ENCODE data around the gene PAK5. TPM values are rescaled to one million over a fixed set of nuclear protein-coding genes. Genes with fewer than 3 reads are reported as not detected.

PAK5 gene
- total and polyA plus RNA-seq, 2 experiments from 2014 or later, result 0.57 to 1.1 TPM

DNA sequence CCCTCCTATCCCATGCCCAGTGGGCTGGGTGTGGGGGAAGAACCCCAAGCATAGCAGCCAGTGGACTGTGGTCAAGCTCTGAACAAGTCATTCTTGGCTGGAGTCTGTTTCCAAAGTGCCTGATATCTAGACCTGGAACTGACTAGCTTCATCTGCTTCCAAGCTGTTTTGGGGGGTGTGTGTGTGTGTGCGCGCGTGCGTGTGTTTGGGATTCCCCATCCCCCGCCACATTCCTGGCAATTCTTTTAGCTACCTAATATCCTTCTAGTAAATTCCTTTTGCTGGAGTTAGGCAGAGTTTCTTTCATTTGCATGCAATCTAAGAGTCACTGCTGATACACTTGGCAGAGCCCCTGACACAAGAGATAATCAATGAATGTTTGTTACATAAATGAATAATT is 7.8 kb downstream of the PAK5 start (continued):
- TF ChIP-seq, protein P1, sequence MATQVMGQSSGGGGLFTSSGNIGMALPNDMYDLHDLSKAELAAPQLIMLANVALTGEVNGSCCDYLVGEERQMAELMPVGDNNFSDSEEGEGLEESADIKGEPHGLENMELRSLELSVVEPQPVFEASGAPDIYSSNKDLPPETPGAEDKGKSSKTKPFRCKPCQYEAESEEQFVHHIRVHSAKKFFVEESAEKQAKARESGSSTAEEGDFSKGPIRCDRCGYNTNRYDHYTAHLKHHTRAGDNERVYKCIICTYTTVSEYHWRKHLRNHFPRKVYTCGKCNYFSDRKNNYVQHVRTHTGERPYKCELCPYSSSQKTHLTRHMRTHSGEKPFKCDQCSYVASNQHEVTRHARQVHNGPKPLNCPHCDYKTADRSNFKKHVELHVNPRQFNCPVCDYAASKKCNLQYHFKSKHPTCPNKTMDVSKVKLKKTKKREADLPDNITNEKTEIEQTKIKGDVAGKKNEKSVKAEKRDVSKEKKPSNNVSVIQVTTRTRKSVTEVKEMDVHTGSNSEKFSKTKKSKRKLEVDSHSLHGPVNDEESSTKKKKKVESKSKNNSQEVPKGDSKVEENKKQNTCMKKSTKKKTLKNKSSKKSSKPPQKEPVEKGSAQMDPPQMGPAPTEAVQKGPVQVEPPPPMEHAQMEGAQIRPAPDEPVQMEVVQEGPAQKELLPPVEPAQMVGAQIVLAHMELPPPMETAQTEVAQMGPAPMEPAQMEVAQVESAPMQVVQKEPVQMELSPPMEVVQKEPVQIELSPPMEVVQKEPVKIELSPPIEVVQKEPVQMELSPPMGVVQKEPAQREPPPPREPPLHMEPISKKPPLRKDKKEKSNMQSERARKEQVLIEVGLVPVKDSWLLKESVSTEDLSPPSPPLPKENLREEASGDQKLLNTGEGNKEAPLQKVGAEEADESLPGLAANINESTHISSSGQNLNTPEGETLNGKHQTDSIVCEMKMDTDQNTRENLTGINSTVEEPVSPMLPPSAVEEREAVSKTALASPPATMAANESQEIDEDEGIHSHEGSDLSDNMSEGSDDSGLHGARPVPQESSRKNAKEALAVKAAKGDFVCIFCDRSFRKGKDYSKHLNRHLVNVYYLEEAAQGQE (IDR thresholded peaks at IDR 0.05; ENCODE audit: unreplicated experiment), result no peak
- TF ChIP-seq ZNF114 (CRISPR knock-in tag; IDR thresholded peaks at IDR 0.05) (no peak), EZH2phosphoT487 (IDR thresholded peaks at IDR 0.05; ENCODE audit: unreplicated experiment) (no peak), POLR2AphosphoS5 (IDR thresholded peaks at IDR 0.05; ENCODE audit: low read depth) (no peak), JUNB (IDR thresholded peaks at IDR 0.05; ENCODE audit: unreplicated experiment) (no peak), ZNF331 (CRISPR knock-in tag; IDR thresholded peaks at IDR 0.05; ENCODE audit: low read depth) (no peak)
- TF ChIP-seq, protein P2, sequence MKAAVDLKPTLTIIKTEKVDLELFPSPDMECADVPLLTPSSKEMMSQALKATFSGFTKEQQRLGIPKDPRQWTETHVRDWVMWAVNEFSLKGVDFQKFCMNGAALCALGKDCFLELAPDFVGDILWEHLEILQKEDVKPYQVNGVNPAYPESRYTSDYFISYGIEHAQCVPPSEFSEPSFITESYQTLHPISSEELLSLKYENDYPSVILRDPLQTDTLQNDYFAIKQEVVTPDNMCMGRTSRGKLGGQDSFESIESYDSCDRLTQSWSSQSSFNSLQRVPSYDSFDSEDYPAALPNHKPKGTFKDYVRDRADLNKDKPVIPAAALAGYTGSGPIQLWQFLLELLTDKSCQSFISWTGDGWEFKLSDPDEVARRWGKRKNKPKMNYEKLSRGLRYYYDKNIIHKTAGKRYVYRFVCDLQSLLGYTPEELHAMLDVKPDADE (IDR thresholded peaks at IDR 0.05), result no peak

DNA sequence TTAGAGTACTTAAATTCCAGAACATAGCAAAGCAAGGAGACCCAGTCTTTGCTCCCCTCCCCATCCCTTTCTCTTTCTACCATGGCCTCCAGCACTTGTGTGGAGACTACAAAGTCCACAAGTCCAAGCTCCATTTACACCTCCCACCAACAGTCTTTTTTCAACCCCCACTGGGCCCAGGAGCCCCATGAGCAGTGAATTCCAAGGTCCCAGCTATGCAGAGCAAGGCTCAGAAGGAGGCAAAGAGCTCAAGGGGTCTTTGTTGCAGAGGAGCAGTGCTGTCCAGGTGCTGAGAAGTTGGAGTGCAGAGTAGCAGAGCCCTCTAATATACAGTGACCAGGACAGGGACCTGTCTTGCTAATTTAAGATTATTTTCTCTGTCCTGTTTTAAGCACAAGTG is 9.0 kb downstream of the PAK5 start:
- H3K36me3 ChIP-seq (ENCODE audit: insufficient read depth), result no peaks in the 10 kb centered on the region
- TF ChIP-seq ZNF462 (CRISPR knock-in tag; IDR thresholded peaks at IDR 0.05), result peak; percentile 91
- TF ChIP-seq CREB1 (CRISPR knock-in tag; IDR thresholded peaks at IDR 0.05; ENCODE audit: low read depth), result peak; percentile 34; the same call in 1 of the 2 replicates
- no peak for TF ChIP-seq JUNB (IDR thresholded peaks at IDR 0.05; ENCODE audit: unreplicated experiment)
- no peak for TF ChIP-seq EZH2 (IDR thresholded peaks at IDR 0.05; ENCODE audit: low read depth, unreplicated experiment)
- TF ChIP-seq, protein P1 (IDR thresholded peaks at IDR 0.05; ENCODE audit: unreplicated experiment), result peak; percentile 58
- ATAC-seq (peak; percentile 99), DNase-seq (ENCODE audit: low spot score) (peak; percentile 66)
- no peaks in the 10 kb centered on the region for H3K27me3 ChIP-seq (ENCODE audit: insufficient read depth)
- no peak overlapping the region for H3K4me2 ChIP-seq
- H3K27ac ChIP-seq (ENCODE audit: low read depth), result no peak overlapping the region
- no peak overlapping the region for H2AFZ ChIP-seq
- H3K79me2 ChIP-seq (replicated peaks; ENCODE audit: insufficient read depth), result no peaks in the 10 kb centered on the region
- no peaks in the 10 kb centered on the region for H3K4me1 ChIP-seq (ENCODE audit: insufficient read depth)
- Mint-ChIP-seq H3K36me3 (ENCODE audit: low read depth) (no peaks in the 10 kb centered on the region), H3K4me3 (no peak overlapping the region), H3K4me1 (peaks cover 17% of the 10 kb centered on the region; the same call in 2 of the 3 replicates), H3K27me3 (ENCODE audit: insufficient read depth, low read depth, poor library complexity) (no peaks in the 10 kb centered on the region), H3K27ac (0 out of 2 replicates have a peak overlapping the region, but pooled peaks have one; percentile 36), H3K9me3 (no peaks in the 10 kb centered on the region)
- no peaks in the 10 kb centered on the region for H4K20me1 ChIP-seq (replicated peaks; ENCODE audit: insufficient read depth)
- no peaks in the 10 kb centered on the region for H3F3A ChIP-seq (replicated peaks; ENCODE audit: low read depth)
- no peak overlapping the region for H3K4me3 ChIP-seq
- no peaks in the 10 kb centered on the region for H3K9me2 ChIP-seq (ENCODE audit: insufficient read depth)
